Adrenal gland (tissue), 5 donors: ENCODE results near the gene GPHN.

Experiments
- CTCF ChIP-seq, 6 experiments: fragments of 450-650 bp in 4 of 6; fragments of 200-600 bp in 2 of 6; sonication (generic) in 1 of 6; IDR thresholded peaks; 1 replicate in 5 of 6; 2 replicates in 1 of 6; pipeline versions ENCODE4 v1.5.1 to v1.8.0; 2016 to 2021; ENCODE audit warnings: antibody characterized with exemption in 6 of 6, mild to moderate bottlenecking in 2 of 6, moderate library complexity in 1 of 6
- POLR2A ChIP-seq, 2 donors: fragments of 450-650 bp; IDR thresholded peaks; one replicate each; pipeline ENCODE4 v1.6.1; 2017; ENCODE audit warnings: antibody characterized with exemption in 2 of 2, mild to moderate bottlenecking in 2 of 2, moderate library complexity in 1 of 2
- donor health status: DM: no; HTN: no; CAD: no.

DNA sequence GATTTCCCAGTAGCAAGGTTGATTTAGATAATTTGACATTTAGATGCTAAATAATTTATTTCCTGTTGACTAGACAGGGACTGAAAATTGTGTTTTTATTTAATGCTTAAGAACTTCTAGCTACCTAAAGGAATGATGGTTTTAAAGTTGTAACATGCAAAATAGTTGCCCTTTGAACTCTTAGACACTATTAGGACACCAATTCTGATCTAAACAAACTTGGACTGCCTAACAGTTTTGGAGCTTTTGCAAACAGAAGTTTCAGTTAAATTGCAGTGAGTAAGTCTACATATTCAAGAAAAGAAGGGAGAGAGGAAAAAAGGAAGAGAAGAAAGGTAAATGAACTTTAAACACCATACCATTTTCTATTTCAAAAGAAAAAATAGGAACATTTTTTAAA, 492.0 kb downstream of the GPHN start:
- TF ChIP-seq CTCF (IDR thresholded peaks at IDR 0.05): no peak
- no peak for TF ChIP-seq POLR2A (IDR thresholded peaks at IDR 0.05)
